Effector CD8-positive, alpha-beta T cell (primary cell): ENCODE measurements around the gene TMEM45A.
"Not testable (repeated sequence)": the region's sequence is repeated elsewhere in the genome, so short reads cannot be mapped to it uniquely, and the experiment has no call there.

ENCODE experiments used
- DNase-seq: peaks from one replicate; lab custom pipeline; 2025; lab: John Stamatoyannopoulos, UW

Gene TMEM45A

GRCh38 chr3:100533176-100533575, 40.8 kb downstream of the TMEM45A start:
- no peak for DNase-seq

GRCh38 chr3:100535610-100535943, 43.2 kb downstream of the TMEM45A start:
- DNase-seq = no peak

GRCh38 chr3:100536093-100536492, 43.7 kb downstream of the TMEM45A start:
- no peak for DNase-seq

GRCh38 chr3:100537646-100538338, 45.4 kb downstream of the TMEM45A start:
- DNase-seq = no peak

GRCh38 chr3:100538339-100538706, 45.9 kb downstream of the TMEM45A start:
- no peak for DNase-seq

GRCh38 chr3:100540791-100541334, 48.4 kb downstream of the TMEM45A start:
- no peak for DNase-seq

- DNase-seq = not testable (repeated sequence)
Observed at GRCh38 chr3:100541428-100541827, 49.0 kb downstream of the TMEM45A start.

GRCh38 chr3:100545371-100545770, 53.0 kb downstream of the TMEM45A start:
- no peak for DNase-seq

GRCh38 chr3:100546020-100546744, 53.8 kb downstream of the TMEM45A start:
- no peak for DNase-seq

GRCh38 chr3:100548053-100548452, 55.6 kb downstream of the TMEM45A start:
- DNase-seq = no peak

GRCh38 chr3:100553618-100554372, 61.4 kb downstream of the TMEM45A start:
- DNase-seq = no peak

- no peak for DNase-seq
Observed at GRCh38 chr3:100554373-100554676, 61.9 kb downstream of the TMEM45A start.

GRCh38 chr3:100556673-100557310, 64.4 kb downstream of the TMEM45A start:
- DNase-seq = no peak

GRCh38 chr3:100558233-100558632, 65.8 kb downstream of the TMEM45A start:
- no peak for DNase-seq

GRCh38 chr3:100560426-100560825, 68.0 kb downstream of the TMEM45A start:
- no peak for DNase-seq

GRCh38 chr3:100561459-100562158, 69.2 kb downstream of the TMEM45A start:
- DNase-seq = no peak

GRCh38 chr3:100562224-100562857, 69.9 kb downstream of the TMEM45A start:
- DNase-seq = no peak

- DNase-seq = no peak
Observed at GRCh38 chr3:100563228-100563627, 70.8 kb downstream of the TMEM45A start.

GRCh38 chr3:100563652-100564211, 71.3 kb downstream of the TMEM45A start:
- no peak for DNase-seq

- no peak for DNase-seq
Observed at GRCh38 chr3:100570811-100571210, 78.4 kb downstream of the TMEM45A start.

GRCh38 chr3:100574536-100574935, 82.1 kb downstream of the TMEM45A start:
- no peak for DNase-seq
